Activated CD4-positive, alpha-beta T cell treated with anti-CD3 and anti-CD28 coated beads, Interleukin-2, amount 10 ng/mL, durations not matched to agents 24 days and 14 days (primary cell): Measurements from ENCODE around the gene MPP3. TPM values are rescaled to one million over a fixed set of nuclear protein-coding genes. Genes with fewer than 3 reads are reported as not detected.
A peak's percentile ranks its signal among the peaks of the same experiment; 100 is the strongest.

Experiments
- DNase-seq: peaks from one replicate; pipeline ENCODE4 v3.0.0; 2022
- H3K27ac Mint-ChIP-seq: one replicate; pipeline ENCODE4 v1.8.0; 2022; ENCODE audit warnings: mild to moderate bottlenecking, mixed read lengths
- H3K27me3 Mint-ChIP-seq: one replicate; pipeline ENCODE4 v1.8.0; 2022; ENCODE audit warnings: mixed read lengths
- H3K36me3 Mint-ChIP-seq: one replicate; pipeline ENCODE4 v1.8.0; 2022; ENCODE audit warnings: low read depth, mild to moderate bottlenecking, mixed read lengths
- H3K4me1 Mint-ChIP-seq: one replicate; pipeline ENCODE4 v1.8.0; 2021; ENCODE audit warnings: mixed read lengths
- H3K4me3 Mint-ChIP-seq: one replicate; pipeline ENCODE4 v1.8.0; 2022; ENCODE audit warnings: mild to moderate bottlenecking, moderate library complexity, mixed read lengths
- H3K9me3 Mint-ChIP-seq: one replicate; pipeline ENCODE4 v1.8.0; 2021; ENCODE audit warnings: mixed read lengths
- intact Hi-C: fragments of 100-400 bp; cut with micrococcal nuclease; formaldehyde crosslinking; loops from one replicate; pipeline ENCODE4 v1.15.1; 2023
- total RNA-seq: library from RNA; stranded (reverse); gene quantifications from 2 replicates; pipeline ENCODE4 v1.2.3, GENCODE V29; 2022

MPP3 gene, protein sequence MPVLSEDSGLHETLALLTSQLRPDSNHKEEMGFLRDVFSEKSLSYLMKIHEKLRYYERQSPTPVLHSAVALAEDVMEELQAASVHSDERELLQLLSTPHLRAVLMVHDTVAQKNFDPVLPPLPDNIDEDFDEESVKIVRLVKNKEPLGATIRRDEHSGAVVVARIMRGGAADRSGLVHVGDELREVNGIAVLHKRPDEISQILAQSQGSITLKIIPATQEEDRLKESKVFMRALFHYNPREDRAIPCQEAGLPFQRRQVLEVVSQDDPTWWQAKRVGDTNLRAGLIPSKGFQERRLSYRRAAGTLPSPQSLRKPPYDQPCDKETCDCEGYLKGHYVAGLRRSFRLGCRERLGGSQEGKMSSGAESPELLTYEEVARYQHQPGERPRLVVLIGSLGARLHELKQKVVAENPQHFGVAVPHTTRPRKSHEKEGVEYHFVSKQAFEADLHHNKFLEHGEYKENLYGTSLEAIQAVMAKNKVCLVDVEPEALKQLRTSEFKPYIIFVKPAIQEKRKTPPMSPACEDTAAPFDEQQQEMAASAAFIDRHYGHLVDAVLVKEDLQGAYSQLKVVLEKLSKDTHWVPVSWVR
- total RNA-seq = 0.63 TPM in 1 of 2 replicates, not detected in the other

DNA sequence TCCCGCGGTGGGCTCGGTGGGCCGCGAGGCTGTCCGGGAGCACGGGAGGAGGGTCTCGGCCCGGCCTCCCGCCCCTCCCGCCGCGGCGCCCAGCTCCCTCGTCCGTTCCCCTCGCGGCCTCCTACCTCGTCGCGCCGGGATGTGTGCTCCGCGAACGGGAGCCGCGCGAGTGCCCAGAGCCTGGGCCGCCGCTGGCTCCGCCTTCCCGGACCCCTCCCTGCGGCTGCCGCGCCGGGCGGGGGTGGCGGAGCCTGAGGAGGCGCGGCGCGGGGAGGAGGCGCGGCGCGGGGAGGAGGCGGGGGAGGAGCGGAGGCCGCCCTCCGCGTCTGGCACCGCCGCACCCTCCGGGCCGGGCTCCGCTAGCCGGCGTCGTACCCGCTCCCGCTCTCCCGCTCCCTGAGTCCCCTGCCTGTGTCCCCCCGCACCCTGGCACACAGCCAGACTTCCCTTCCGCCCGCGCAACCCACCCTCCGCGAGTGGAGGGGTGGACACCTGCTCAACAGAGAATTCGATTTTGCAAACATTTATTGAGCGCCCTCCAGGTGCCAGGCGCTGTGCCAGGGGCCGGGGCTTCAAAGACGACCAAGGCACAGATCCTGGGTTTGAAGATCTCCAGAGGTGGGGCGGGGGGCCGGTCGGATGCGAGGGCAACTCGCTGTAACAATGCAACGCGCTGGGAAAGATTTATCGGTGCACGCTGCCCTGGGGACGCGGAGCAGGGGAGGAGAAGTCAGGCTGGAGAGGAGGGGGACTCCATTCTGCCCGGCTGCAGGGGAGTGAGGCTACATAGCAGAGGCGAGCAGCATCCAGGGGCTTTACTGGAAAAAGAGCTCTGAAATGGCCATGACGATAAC, at the start of gene MPP3:
MPP3 (minus strand) TSS at position 171 of the 854 bp plus-strand sequence. CDS start 1,240 bp downstream, outside the sequence.
- Mint-ChIP-seq H3K9me3 (no peaks in the 10 kb centered on the region), H3K36me3 (no peaks in the 10 kb centered on the region), H3K4me1 (peaks cover 14% of the 10 kb centered on the region), H3K27me3 (peaks cover 53% of the 10 kb centered on the region), H3K4me3 (peak within 1 kb of the TSS; percentile 71), H3K27ac (no peak within 1 kb of the TSS)
- intact Hi-C loops = no loop called here
- DNase-seq = peak; percentile 86

DNA sequence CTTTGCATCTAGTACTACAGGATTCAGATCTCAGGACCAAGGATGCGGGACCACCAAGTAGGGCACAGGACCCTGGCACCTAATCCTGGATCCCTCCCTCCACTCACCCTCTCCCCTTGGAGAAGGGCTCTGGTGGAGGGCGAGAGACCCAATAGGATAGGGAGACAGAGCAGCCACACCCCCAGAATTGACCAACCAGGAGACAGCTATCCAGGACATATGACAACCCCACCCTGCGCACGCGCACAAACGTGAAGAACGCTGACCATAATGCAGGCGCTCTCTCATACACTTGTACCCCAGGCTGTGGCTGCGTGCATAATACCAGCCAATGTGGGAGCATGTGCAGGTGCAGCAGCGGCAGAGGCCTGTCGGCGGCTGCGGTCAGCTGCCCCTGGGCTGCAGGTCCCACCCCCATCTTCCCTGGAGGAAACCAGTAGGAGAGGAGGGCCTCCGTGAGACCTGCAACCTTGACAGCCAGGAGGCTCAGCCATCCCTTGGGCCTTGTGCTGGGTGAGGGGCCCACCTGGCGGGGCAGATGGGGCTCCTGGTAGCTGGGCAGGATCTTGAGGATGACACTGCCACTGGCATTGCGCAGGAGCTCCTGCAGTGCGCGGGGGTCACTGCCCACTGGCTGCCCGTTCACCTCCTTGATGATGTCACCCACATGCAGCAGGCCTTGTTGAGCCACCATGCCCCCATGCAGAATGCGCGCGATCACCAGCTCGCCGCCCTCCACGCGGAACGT, 49.0 kb upstream of the MPP3 start:
- no peak for DNase-seq
- no peaks in the 10 kb centered on the region for H3K36me3 Mint-ChIP-seq
- H3K27ac Mint-ChIP-seq = no peak overlapping the region
- no peak overlapping the region for H3K4me3 Mint-ChIP-seq
- no peaks in the 10 kb centered on the region for H3K4me1 Mint-ChIP-seq
- no peaks in the 10 kb centered on the region for H3K9me3 Mint-ChIP-seq
- peaks cover 10% of the 10 kb centered on the region for H3K27me3 Mint-ChIP-seq
- intact Hi-C loops = no loop called here

DNA sequence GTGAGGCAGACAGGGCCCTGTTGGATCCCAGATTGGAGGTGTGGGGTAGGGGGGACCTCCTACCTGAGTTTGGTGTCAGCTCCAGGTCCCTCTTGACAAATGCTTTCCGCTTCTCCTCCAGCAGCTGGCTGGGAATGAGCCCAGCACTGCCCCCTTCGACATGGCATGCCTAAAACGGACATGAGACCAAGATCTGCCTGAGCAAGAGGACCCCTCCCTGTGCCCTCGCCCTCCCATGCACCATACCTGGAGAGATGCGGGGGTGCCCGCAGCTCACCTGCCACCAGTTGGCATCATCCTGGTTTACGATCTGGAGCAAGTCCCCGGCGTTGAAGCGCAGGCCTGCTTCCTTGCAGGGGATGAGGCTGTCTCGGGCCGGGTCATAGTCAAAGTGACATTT, 48.2 kb upstream of the MPP3 start:
- Mint-ChIP-seq H3K27me3 (peaks cover 4% of the 10 kb centered on the region), H3K27ac (no peak overlapping the region), H3K36me3 (no peaks in the 10 kb centered on the region), H3K9me3 (no peaks in the 10 kb centered on the region), H3K4me3 (no peak overlapping the region), H3K4me1 (no peaks in the 10 kb centered on the region)
- intact Hi-C loops = no loop called here
- no peak for DNase-seq

DNA sequence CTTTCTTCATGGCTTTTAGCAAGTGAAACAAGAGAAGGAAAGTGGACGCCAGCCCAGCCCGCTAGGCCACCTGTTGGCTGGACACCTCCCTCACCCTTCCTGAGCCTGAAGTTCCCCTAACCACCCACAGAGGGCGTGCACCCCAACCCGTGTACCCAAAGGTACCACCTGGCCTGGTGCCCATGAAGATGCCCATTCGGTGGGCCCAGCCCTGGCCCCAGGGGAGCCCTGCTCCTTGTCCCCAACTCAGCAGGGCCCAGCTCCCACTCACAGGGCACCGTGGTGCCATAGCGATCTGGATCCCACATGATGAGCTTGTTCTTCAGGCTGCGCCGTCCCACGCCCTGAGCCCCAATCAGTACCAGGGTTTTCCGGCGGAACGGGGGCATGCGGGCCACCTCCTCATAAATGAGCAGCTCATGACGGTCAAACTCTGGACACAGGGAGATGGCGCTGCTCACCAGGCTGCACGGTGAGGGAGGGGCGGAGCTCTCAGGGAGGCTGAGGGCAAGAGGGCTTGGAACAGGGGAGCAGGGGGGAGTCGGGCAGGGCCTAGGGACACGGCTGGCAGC, 47.6 kb upstream of the MPP3 start:
- H3K27me3 Mint-ChIP-seq = peaks cover 4% of the 10 kb centered on the region
- H3K4me3 Mint-ChIP-seq = no peak overlapping the region
- H3K36me3 Mint-ChIP-seq = no peaks in the 10 kb centered on the region
- H3K27ac Mint-ChIP-seq = no peak overlapping the region
- peak; percentile 84 for DNase-seq
- H3K9me3 Mint-ChIP-seq = no peaks in the 10 kb centered on the region
- intact Hi-C loops = no loop called here
- H3K4me1 Mint-ChIP-seq = no peaks in the 10 kb centered on the region

DNA sequence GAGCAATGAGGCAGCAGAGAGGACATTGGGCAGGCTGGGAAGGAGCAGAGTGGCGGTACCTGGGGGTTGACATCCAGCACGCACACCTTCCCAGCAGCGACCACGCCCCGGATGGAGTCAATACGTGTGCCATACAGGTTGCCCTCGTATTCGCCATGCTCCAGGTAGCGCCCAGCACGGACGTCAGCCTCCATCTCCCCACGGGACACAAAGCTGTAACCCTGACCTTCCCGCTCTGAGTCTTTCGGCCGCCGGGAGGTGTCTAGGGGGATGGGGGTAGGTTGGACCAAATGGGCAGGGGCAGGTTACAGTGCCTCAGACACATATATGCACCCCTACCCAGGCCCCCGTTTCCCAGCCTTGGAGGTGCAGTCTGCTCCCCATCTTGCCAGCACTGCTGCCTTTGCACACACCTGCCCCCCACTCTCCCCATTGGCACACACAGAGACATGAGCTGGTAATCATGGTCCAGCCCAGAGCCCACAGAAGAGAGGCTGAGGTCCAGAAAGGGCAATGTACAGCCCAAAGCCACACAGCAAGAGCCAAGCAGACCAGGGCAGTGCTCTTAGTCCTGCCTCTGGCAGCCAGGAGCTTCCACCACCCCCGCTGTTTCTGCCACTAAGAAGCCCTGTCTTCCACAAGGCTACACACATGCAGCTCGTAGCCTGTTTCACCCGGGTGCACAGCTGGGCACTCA, 46.9 kb upstream of the MPP3 start:
- intact Hi-C loops = no loop called here
- H3K36me3 Mint-ChIP-seq = no peaks in the 10 kb centered on the region
- no peaks in the 10 kb centered on the region for H3K4me1 Mint-ChIP-seq
- no peak for DNase-seq
- no peak overlapping the region for H3K4me3 Mint-ChIP-seq
- no peak overlapping the region for H3K27ac Mint-ChIP-seq
- no peaks in the 10 kb centered on the region for H3K9me3 Mint-ChIP-seq
- H3K27me3 Mint-ChIP-seq = peaks cover 5% of the 10 kb centered on the region

DNA sequence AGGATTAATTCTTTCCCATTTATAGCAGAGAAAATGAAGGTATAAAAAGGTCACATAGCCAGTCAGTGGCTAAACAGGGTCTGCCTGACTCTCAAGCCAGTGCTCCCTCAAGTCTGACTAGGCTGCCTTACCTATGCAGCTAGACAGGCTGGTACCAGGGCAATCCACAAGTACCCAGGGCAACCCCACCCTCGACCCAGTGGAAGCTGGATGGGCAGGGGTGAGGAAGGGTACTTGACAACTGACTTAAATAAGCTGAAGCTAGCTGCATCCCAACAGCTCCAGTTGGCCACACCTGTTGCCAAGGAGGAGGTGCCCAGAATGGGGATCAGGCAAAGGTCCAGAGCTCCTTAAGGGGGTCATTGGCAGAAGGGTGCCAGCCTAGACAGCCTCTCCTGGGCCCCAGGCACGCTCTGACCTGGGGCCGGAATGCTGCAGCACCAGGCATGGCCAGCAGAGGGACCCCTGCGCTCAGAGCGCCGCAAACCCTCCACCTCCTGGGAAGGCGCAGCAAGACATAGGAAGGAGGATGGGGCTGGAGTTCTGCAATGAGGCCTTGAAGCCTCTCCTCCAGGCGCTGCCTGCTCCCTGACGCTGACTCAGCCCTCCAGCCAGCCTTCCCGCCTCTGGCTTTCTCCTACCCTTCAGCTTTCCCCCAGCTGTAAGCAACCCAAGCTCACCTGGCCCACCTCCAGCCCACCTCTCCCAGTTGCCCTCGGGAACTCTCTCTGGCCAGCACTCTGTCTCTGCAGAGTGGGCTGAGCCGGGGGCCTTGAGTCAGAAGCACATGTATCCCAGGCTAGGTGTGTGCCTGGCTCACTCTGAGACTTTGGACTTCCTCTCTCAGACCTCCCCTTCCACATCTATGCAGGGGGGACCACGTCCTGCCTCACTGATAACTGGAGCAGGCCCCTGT, 45.6 kb upstream of the MPP3 start:
- DNase-seq = peak; percentile 90
- Mint-ChIP-seq H3K27me3 (peaks cover 6% of the 10 kb centered on the region), H3K9me3 (no peaks in the 10 kb centered on the region), H3K27ac (no peak overlapping the region), H3K36me3 (no peaks in the 10 kb centered on the region), H3K4me3 (no peak overlapping the region), H3K4me1 (no peaks in the 10 kb centered on the region)
- intact Hi-C loops = no loop called here

DNA sequence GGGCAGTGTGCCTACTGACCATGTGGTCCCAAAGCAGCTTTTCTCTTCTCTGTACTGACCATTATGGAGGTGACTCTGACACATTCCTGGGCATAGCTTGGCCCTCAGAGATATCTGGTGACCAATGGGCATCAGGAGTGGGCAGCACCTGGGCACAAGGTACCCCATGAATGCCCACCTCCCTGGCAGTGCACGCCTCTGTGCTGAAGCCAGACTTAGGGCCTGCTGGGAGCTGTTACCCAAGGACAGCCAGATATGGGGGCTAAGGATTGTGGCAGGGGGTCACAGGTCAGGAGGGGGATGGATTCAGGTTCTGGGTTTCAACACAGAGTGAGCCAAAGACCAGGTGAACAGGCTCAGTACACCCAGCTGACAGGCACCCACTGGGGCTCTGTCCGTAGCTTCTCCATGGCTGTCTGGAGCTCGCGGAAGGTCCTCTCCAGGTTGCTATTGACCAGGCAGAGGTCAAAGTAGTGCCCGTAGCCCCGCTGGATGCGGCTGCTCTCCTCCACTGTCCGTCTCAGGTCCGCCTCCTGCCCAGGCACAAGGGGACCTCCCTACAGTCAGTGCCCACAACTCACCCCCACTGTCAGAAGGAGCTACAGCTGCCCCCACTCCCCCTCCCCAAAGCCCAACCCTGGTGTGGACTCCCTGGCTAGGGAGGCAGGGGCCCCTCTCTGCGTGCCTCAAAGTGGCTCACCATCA, 44.7 kb upstream of the MPP3 start:
- no peak for DNase-seq
- no peak overlapping the region for H3K27ac Mint-ChIP-seq
- H3K4me3 Mint-ChIP-seq = no peak overlapping the region
- peaks cover 8% of the 10 kb centered on the region for H3K27me3 Mint-ChIP-seq
- intact Hi-C loops = no loop called here
- no peaks in the 10 kb centered on the region for H3K4me1 Mint-ChIP-seq
- no peaks in the 10 kb centered on the region for H3K9me3 Mint-ChIP-seq
- no peaks in the 10 kb centered on the region for H3K36me3 Mint-ChIP-seq

DNA sequence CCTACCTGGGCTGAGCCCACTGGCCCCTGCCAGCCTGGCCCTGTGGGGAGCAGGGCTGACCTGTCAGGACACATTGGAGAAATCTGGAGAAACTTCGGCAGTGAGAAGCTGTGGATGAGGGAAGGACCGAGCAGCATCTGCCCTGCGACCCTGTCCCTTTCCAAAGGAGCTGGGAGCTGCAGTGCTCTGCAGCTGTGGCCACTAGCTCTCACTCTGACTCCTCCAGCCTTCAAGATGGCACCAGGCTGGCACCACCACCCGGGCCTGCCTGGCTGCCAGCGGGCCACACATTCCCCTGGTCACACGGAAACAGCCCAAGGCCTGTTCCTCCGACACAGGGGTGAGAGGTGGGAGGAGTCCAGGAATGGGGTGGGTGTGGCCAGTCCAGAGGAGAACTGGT, 44.1 kb upstream of the MPP3 start:
- H3K36me3 Mint-ChIP-seq = no peaks in the 10 kb centered on the region
- no peak for DNase-seq
- H3K9me3 Mint-ChIP-seq = no peaks in the 10 kb centered on the region
- H3K4me1 Mint-ChIP-seq = no peaks in the 10 kb centered on the region
- H3K27ac Mint-ChIP-seq = no peak overlapping the region
- no peak overlapping the region for H3K4me3 Mint-ChIP-seq
- intact Hi-C loops = no loop called here
- H3K27me3 Mint-ChIP-seq = peaks cover 8% of the 10 kb centered on the region

DNA sequence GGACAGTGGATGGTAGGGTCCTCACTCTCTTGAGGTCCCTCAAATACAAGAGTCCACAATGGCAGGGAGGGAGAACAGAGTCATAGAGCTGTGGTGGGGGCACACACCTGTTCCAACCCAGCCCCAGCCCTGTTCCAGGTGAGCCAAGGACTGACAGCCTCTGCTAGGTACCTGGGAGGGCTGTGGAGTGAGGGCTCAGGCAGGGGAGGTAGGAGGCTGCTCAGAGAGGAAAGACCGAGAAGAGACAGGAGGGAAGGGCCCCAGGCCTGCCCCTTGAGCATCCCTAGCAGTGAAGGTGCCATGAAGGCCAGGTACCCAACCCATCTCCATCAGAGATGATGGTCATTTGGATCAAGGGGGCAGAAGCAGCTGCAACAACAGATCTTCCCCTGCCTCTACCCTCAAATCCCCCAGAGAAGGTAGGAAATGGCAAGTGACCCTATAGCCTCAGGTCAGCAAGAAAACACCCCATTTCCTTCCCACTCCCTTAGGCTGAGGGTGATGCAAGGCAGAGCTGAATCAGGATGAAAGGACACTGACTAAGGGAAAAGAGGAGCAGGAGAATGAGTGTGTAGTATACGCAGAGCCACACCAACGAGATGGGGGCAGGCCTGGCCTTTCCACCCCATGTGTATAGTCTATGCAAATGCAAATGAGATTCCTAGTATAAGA, 42.7 kb upstream of the MPP3 start:
- H3K4me1 Mint-ChIP-seq = no peaks in the 10 kb centered on the region
- H3K27me3 Mint-ChIP-seq = peaks cover 8% of the 10 kb centered on the region

DNA sequence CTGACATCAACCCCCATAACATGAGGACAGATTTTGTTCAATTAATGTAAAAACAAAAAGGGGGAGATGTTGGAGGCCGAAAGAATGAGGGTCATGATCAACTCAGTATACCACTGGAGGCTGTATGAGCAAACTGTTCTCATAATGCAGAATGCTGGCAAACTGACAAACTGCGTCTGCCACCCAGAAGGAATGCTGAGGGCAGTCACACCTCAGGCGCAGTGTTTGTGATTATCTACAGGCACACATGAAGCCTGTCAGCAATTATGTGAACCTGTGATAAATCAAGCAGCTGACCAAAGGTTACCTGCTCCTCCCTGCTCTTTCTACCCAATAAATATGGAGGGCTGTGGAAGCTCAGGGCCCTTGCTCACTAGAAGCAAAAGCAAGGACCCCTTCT, 41.3 kb upstream of the MPP3 start:
- H3K4me3 Mint-ChIP-seq = no peak overlapping the region
- H3K36me3 Mint-ChIP-seq = no peaks in the 10 kb centered on the region
- no peak for DNase-seq
- H3K27ac Mint-ChIP-seq = no peak overlapping the region
- no peaks in the 10 kb centered on the region for H3K9me3 Mint-ChIP-seq
- H3K4me1 Mint-ChIP-seq = no peaks in the 10 kb centered on the region
- peaks cover 12% of the 10 kb centered on the region for H3K27me3 Mint-ChIP-seq
- intact Hi-C loops = no loop called here

More for the DNA sequence above, 42.7 kb upstream of the MPP3 start:
- intact Hi-C loops = no loop called here
- Mint-ChIP-seq H3K9me3 (no peaks in the 10 kb centered on the region), H3K36me3 (no peaks in the 10 kb centered on the region), H3K4me3 (no peak overlapping the region), H3K27ac (no peak overlapping the region)
- DNase-seq = no peak

DNA sequence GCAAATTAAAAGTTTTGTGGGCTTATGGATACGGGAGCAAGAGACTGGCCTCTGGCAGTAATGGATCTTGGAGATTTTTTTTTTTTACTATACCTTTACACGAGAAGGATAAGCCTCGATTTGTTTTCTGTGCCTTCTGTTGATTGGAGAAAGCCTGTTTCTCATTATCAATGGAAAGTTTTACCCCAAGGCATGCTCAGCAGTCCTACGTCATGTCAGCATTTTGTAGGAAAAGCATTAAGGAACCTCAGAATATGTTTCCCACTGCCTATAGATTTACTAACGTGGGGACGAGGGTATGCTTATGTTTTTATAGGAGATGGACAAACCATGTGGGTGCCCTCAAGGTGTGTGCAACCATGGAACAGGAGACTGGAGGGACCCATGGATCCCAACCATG, 40.9 kb upstream of the MPP3 start:
- no peak overlapping the region for H3K4me3 Mint-ChIP-seq
- H3K27ac Mint-ChIP-seq = no peak overlapping the region
- peaks cover 12% of the 10 kb centered on the region for H3K27me3 Mint-ChIP-seq
- no peaks in the 10 kb centered on the region for H3K36me3 Mint-ChIP-seq
- no peaks in the 10 kb centered on the region for H3K4me1 Mint-ChIP-seq
- H3K9me3 Mint-ChIP-seq = no peaks in the 10 kb centered on the region
- DNase-seq = no peak
- intact Hi-C loops = no loop called here
